ENCODE data around the gene RAMAC.

The RAMAC gene

GRCh38 chr15:82945326-82945725, 40.7 kb upstream of the RAMAC start:
- no peak overlapping the region for H3K9ac ChIP-seq (ENCODE audit: low read length)
- no peak overlapping the region for H2BK12ac ChIP-seq (ENCODE audit: low read length)
- H4K12ac ChIP-seq (ENCODE audit: low read depth, low read length): no peak overlapping the region
- H4K8ac ChIP-seq (ENCODE audit: low read depth, low read length): no peak overlapping the region
- H3K4ac ChIP-seq (ENCODE audit: low read depth, low read length): no peak overlapping the region
- no peak overlapping the region for H2BK5ac ChIP-seq (ENCODE audit: low read depth, low read length, poor library complexity)
- H3K27me3 ChIP-seq (ENCODE audit: insufficient read depth, low read length): peaks cover 4% of the 10 kb centered on the region
- H2AFZ ChIP-seq (ENCODE audit: insufficient read depth, low read length, poor library complexity): no peak overlapping the region
- no peak overlapping the region for H4K91ac ChIP-seq (ENCODE audit: low read depth, low read length)
- no peak overlapping the region for H3K27ac ChIP-seq (ENCODE audit: low read depth, low read length)
- H3K79me1 ChIP-seq (ENCODE audit: low read length): no peaks in the 10 kb centered on the region
- no peak overlapping the region for H3K14ac ChIP-seq (ENCODE audit: low read length)
- H2BK120ac ChIP-seq (ENCODE audit: insufficient read depth, low read length, poor library complexity): no peak overlapping the region
- WGBS (ENCODE audit: extremely low coverage, insufficient coverage, insufficient read length): no CpG with 5 or more reads among the region's 5 CpGs
- DNase-seq: no peak
- no peak overlapping the region for H3K4me3 ChIP-seq (ENCODE audit: low read depth, low read length)
- no peak overlapping the region for H3K18ac ChIP-seq (ENCODE audit: low read length)
- H2AK5ac ChIP-seq (ENCODE audit: low read length): no peak overlapping the region
- no peaks in the 10 kb centered on the region for H3K79me2 ChIP-seq (ENCODE audit: control insufficient read depth, insufficient read depth, low read length, poor library complexity)
- H3K4me2 ChIP-seq (ENCODE audit: low read length): no peak overlapping the region
- H3K23ac ChIP-seq (ENCODE audit: low read length): no peak overlapping the region
- H3K9me3 ChIP-seq (ENCODE audit: insufficient read depth, low read depth, low read length): peaks cover 4% of the 10 kb centered on the region
- H3K36me3 ChIP-seq (ENCODE audit: control insufficient read depth in 1 of 2, insufficient read depth in 2 of 2, low read length in 2 of 2): no peaks in the 10 kb centered on the region
- peaks cover 0 to 4% of the 10 kb centered on the region in 2 experiments for H3K4me1 ChIP-seq (ENCODE audit: control insufficient read depth in 1 of 2, insufficient read depth in 2 of 2, low read length in 2 of 2)

DNA sequence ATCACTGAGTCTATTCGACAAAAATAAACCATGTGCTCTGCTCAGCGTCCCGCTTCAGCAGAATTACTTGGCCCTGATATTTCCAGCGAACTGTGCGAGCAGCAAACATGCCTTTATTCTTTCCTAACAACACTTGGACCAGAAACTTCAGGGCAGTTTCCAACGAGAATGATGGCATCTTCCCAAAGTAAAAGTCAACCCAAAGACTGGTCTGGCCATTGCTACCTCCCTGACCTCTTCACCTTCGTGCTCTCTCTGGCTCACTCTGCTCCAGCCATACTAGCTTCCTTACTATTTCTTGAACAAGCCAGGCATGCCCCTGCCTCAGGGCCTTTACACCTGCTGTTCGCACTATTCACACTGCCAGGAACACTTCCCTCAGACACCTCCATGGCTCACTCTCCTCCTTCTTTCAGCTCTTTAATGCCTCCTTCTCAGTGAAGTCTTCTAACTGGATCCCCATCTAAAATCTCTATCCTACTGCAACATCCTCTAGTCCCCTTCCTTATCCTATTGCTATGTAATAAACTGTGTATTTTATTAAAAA, 39.8 kb upstream of the RAMAC start:
- Histone ChIP-seq H4K91ac (ENCODE audit: low read depth, low read length) (no peak overlapping the region), H3K27ac (ENCODE audit: low read depth, low read length) (no peak overlapping the region), H4K8ac (ENCODE audit: low read depth, low read length) (no peak overlapping the region), H3K23ac (ENCODE audit: low read length) (no peak overlapping the region), H2AK5ac (ENCODE audit: low read length) (no peak overlapping the region), H3K79me2 (ENCODE audit: control insufficient read depth, insufficient read depth, low read length, poor library complexity) (no peaks in the 10 kb centered on the region), H3K9me3 (ENCODE audit: insufficient read depth, low read depth, low read length) (peaks cover 4% of the 10 kb centered on the region), H2BK5ac (ENCODE audit: low read depth, low read length, poor library complexity) (no peak overlapping the region), H4K12ac (ENCODE audit: low read depth, low read length) (no peak overlapping the region), H3K4me1 (ENCODE audit: control insufficient read depth in 1 of 2, insufficient read depth in 2 of 2, low read length in 2 of 2) (peaks cover 0 to 4% of the 10 kb centered on the region in 2 experiments), H2BK12ac (ENCODE audit: low read length) (no peak overlapping the region), H3K4me3 (ENCODE audit: low read depth, low read length) (peak overlapping the region; percentile 46), H3K18ac (ENCODE audit: low read length) (no peak overlapping the region), H2BK120ac (ENCODE audit: insufficient read depth, low read length, poor library complexity) (no peak overlapping the region), H3K27me3 (ENCODE audit: insufficient read depth, low read length) (peaks cover 5% of the 10 kb centered on the region), H3K14ac (ENCODE audit: low read length) (no peak overlapping the region), H2AFZ (ENCODE audit: insufficient read depth, low read length, poor library complexity) (no peak overlapping the region), H3K79me1 (ENCODE audit: low read length) (no peaks in the 10 kb centered on the region), H3K9ac (ENCODE audit: low read length) (peak overlapping the region; percentile 32), H3K4me2 (ENCODE audit: low read length) (no peak overlapping the region), H3K36me3 (ENCODE audit: control insufficient read depth in 1 of 2, insufficient read depth in 2 of 2, low read length in 2 of 2) (no peaks in the 10 kb centered on the region), H3K4ac (ENCODE audit: low read depth, low read length) (no peak overlapping the region)
- no CpG with 5 or more reads among the region's 8 CpGs for WGBS (ENCODE audit: extremely low coverage, insufficient coverage, insufficient read length)
- DNase-seq: no peak

DNA sequence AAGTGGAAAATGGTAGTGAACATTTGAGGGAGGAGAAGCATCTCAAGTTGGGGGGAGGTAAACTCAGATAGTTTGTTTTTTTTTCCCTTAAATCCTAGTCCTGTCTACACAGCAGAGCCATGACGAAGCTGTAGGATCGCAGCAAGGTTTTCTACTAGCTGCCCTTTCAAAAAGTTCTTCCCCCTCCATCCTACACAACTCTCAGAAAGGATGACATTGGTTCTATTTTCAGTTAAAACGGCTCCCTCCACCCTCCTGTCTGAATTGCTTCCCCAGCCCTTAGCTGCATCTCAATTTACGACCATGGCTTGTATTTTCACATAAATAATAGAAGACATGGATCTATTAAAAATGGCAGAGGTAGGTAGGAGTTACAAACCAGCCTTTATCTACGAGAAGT, 35.7 kb upstream of the RAMAC start:
- H3K79me2 ChIP-seq (ENCODE audit: control insufficient read depth, insufficient read depth, low read length, poor library complexity): no peaks in the 10 kb centered on the region
- peaks cover 3% of the 10 kb centered on the region in 2 experiments for H3K4me1 ChIP-seq (ENCODE audit: control insufficient read depth in 1 of 2, insufficient read depth in 2 of 2, low read length in 2 of 2)
- peaks cover 27% of the 10 kb centered on the region for H3K27me3 ChIP-seq (ENCODE audit: insufficient read depth, low read length)
- H3K79me1 ChIP-seq (ENCODE audit: low read length): no peaks in the 10 kb centered on the region
- no peak overlapping the region for H4K12ac ChIP-seq (ENCODE audit: low read depth, low read length)
- WGBS (ENCODE audit: extremely low coverage, insufficient coverage, insufficient read length): no CpG with 5 or more reads among the region's 5 CpGs
- H2AK5ac ChIP-seq (ENCODE audit: low read length): no peak overlapping the region
- no peak overlapping the region for H4K8ac ChIP-seq (ENCODE audit: low read depth, low read length)
- H3K4me3 ChIP-seq (ENCODE audit: low read depth, low read length): no peak overlapping the region
- H3K27ac ChIP-seq (ENCODE audit: low read depth, low read length): no peak overlapping the region
- H3K4me2 ChIP-seq (ENCODE audit: low read length): no peak overlapping the region
- H2BK12ac ChIP-seq (ENCODE audit: low read length): no peak overlapping the region
- H3K18ac ChIP-seq (ENCODE audit: low read length): no peak overlapping the region
- H3K23ac ChIP-seq (ENCODE audit: low read length): no peak overlapping the region
- H2BK5ac ChIP-seq (ENCODE audit: low read depth, low read length, poor library complexity): no peak overlapping the region
- no peaks in the 10 kb centered on the region for H3K36me3 ChIP-seq (ENCODE audit: control insufficient read depth in 1 of 2, insufficient read depth in 2 of 2, low read length in 2 of 2)
- H2AFZ ChIP-seq (ENCODE audit: insufficient read depth, low read length, poor library complexity): no peak overlapping the region
- H3K14ac ChIP-seq (ENCODE audit: low read length): no peak overlapping the region
- H3K9ac ChIP-seq (ENCODE audit: low read length): no peak overlapping the region
- peaks cover 2% of the 10 kb centered on the region for H3K9me3 ChIP-seq (ENCODE audit: insufficient read depth, low read depth, low read length)
- no peak for DNase-seq
- no peak overlapping the region for H2BK120ac ChIP-seq (ENCODE audit: insufficient read depth, low read length, poor library complexity)
- H3K4ac ChIP-seq (ENCODE audit: low read depth, low read length): no peak overlapping the region
- H4K91ac ChIP-seq (ENCODE audit: low read depth, low read length): no peak overlapping the region

GRCh38 chr15:82950746-82951370, 35.2 kb upstream of the RAMAC start:
- no peak overlapping the region for H3K4me3 ChIP-seq (ENCODE audit: low read depth, low read length)
- H3K4me1 ChIP-seq (ENCODE audit: control insufficient read depth in 1 of 2, insufficient read depth in 2 of 2, low read length in 2 of 2): peaks cover 3% of the 10 kb centered on the region in 2 experiments
- H4K12ac ChIP-seq (ENCODE audit: low read depth, low read length): no peak overlapping the region
- H3K27ac ChIP-seq (ENCODE audit: low read depth, low read length): no peak overlapping the region
- H2BK5ac ChIP-seq (ENCODE audit: low read depth, low read length, poor library complexity): no peak overlapping the region
- peaks cover 27% of the 10 kb centered on the region for H3K27me3 ChIP-seq (ENCODE audit: insufficient read depth, low read length)
- H3K9ac ChIP-seq (ENCODE audit: low read length): no peak overlapping the region
- H3K79me1 ChIP-seq (ENCODE audit: low read length): no peaks in the 10 kb centered on the region
- no CpG with 5 or more reads among the region's 6 CpGs for WGBS (ENCODE audit: extremely low coverage, insufficient coverage, insufficient read length)
- H2AFZ ChIP-seq (ENCODE audit: insufficient read depth, low read length, poor library complexity): no peak overlapping the region
- no peak overlapping the region for H3K23ac ChIP-seq (ENCODE audit: low read length)
- H4K8ac ChIP-seq (ENCODE audit: low read depth, low read length): no peak overlapping the region
- no peak for DNase-seq
- H2BK12ac ChIP-seq (ENCODE audit: low read length): no peak overlapping the region
- H4K91ac ChIP-seq (ENCODE audit: low read depth, low read length): no peak overlapping the region
- no peak overlapping the region for H3K4me2 ChIP-seq (ENCODE audit: low read length)
- no peak overlapping the region for H3K18ac ChIP-seq (ENCODE audit: low read length)
- peaks cover 2% of the 10 kb centered on the region for H3K9me3 ChIP-seq (ENCODE audit: insufficient read depth, low read depth, low read length)
- no peaks in the 10 kb centered on the region for H3K79me2 ChIP-seq (ENCODE audit: control insufficient read depth, insufficient read depth, low read length, poor library complexity)
- H2BK120ac ChIP-seq (ENCODE audit: insufficient read depth, low read length, poor library complexity): no peak overlapping the region
- H3K4ac ChIP-seq (ENCODE audit: low read depth, low read length): no peak overlapping the region
- H3K36me3 ChIP-seq (ENCODE audit: control insufficient read depth in 1 of 2, insufficient read depth in 2 of 2, low read length in 2 of 2): no peaks in the 10 kb centered on the region
- H3K14ac ChIP-seq (ENCODE audit: low read length): no peak overlapping the region
- no peak overlapping the region for H2AK5ac ChIP-seq (ENCODE audit: low read length)
